Measurements from ENCODE around the gene HMCN1. TPM values are rescaled to one million over a fixed set of nuclear protein-coding genes. Genes with fewer than 3 reads are reported as not detected.

Gene HMCN1
- total RNA-seq, 4 donors from 2014 or later, result 9.2 to 15.1 (median 13.8) TPM

DNA sequence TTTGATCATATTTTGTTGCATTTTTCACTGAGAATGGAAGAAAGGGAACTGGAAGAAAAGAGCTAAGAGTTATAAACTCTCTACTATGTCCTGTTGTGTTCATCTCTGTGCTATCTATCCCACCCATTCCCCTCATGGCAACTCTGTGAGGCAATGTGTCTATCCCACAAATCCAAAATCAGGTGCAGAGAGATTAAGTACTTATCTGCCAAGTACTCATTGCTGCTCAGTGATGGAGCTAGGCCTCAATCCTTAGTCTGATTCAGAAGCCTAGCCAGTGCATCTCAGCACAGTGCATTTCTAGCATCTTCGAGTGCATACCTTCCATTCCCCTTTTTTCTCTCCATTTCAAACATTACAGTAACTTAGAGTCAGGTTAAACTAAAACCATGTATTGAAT lies 370.3 kb downstream of the HMCN1 start:
- TF ChIP-seq, protein P1, sequence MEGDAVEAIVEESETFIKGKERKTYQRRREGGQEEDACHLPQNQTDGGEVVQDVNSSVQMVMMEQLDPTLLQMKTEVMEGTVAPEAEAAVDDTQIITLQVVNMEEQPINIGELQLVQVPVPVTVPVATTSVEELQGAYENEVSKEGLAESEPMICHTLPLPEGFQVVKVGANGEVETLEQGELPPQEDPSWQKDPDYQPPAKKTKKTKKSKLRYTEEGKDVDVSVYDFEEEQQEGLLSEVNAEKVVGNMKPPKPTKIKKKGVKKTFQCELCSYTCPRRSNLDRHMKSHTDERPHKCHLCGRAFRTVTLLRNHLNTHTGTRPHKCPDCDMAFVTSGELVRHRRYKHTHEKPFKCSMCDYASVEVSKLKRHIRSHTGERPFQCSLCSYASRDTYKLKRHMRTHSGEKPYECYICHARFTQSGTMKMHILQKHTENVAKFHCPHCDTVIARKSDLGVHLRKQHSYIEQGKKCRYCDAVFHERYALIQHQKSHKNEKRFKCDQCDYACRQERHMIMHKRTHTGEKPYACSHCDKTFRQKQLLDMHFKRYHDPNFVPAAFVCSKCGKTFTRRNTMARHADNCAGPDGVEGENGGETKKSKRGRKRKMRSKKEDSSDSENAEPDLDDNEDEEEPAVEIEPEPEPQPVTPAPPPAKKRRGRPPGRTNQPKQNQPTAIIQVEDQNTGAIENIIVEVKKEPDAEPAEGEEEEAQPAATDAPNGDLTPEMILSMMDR (IDR thresholded peaks at IDR 0.05; ENCODE audit: low read depth), result no peak

GRCh38 chr1:186112280-186112679 lies 378.1 kb downstream of the HMCN1 start:
- TF ChIP-seq, protein P1 (IDR thresholded peaks at IDR 0.05; ENCODE audit: low read depth), result no peak

DNA sequence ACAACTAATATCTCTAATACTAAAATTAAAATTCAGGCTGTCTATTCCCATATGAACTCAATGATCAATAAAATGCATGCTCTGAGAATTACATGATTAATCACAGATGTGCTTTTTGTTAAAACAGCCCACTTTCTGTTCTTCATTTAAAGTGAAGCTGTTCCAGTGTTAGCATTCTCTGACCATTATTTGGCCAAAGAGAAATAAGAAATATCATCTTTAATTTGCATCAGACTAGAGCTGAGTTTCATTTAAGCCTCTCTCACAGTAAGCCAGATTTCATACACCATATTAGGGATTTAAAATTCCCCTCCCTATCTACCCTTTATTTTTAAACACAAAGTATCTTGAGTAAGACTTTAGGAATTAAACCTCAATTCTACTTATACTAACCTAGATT lies 379.3 kb downstream of the HMCN1 start:
- TF ChIP-seq, protein P1 (IDR thresholded peaks at IDR 0.05; ENCODE audit: low read depth), result no peak

DNA sequence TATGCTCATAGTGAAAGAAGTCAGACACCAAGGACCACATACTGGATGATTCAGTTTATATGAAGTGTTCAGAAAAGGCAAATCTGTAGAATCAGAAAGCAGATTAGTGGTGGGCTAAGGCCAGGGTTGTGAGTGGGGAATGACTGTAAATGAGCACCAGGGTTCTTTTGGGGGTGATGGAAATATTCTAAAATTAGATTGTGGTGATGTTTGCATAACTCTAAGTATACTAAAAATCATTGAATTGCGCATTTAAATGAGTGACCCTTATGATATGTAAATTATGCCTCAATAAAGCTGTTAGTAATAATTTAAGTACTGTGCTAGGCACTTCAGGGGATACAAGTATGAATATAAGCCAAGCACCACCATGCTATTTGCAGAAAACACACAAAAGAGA lies 384.5 kb downstream of the HMCN1 start:
- TF ChIP-seq, protein P1 (IDR thresholded peaks at IDR 0.05; ENCODE audit: low read depth), result no peak

- TF ChIP-seq, protein P1 (IDR thresholded peaks at IDR 0.05; ENCODE audit: low read depth), result no peak
Measured at GRCh38 chr1:186122837-186123236, 388.6 kb downstream of the HMCN1 start.

- TF ChIP-seq, protein P1 (IDR thresholded peaks at IDR 0.05; ENCODE audit: low read depth), result no peak
Measured at GRCh38 chr1:186125035-186125434, 390.8 kb downstream of the HMCN1 start.

DNA sequence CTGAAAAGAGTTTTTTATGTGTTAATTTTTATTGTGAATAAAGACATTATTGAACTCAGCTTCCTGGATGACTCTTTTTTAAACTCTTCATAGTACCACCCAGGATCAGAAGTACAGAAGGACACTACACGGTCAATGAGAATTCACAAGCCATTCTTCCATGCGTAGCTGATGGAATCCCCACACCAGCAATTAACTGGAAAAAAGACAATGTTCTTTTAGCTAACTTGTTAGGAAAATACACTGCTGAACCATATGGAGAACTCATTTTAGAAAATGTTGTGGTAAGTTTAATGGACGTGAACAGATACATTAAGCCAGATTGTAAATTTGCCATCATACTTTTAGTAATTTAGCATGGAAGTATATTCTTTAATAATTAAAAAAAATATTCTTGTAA lies 391.3 kb downstream of the HMCN1 start:
- TF ChIP-seq, protein P1 (IDR thresholded peaks at IDR 0.05; ENCODE audit: low read depth), result no peak
